ENCODE data around the gene CHI3L2. TPM values are rescaled to one million over a fixed set of nuclear protein-coding genes. Genes with fewer than 3 reads are reported as not detected.

CHI3L2 gene
- total and polyA plus RNA-seq, 2 of the 13 experiments (the other 11 are each of a cell fraction or from before 2014, with no cell fraction given), result 0.46 to 1.7 TPM

GRCh38 chr1:111222308-111223125, 5.0 kb upstream of the CHI3L2 start (continued):
- peak; percentile 97 for TF ChIP-seq CTCF (CRISPR knock-in tag; IDR thresholded peaks at IDR 0.05)
- TF ChIP-seq BCL3 (CRISPR knock-in tag; IDR thresholded peaks at IDR 0.05), result 0 out of 2 replicates have a peak, but pooled peaks have one; percentile 20
- peak; percentile 55 for TF ChIP-seq XRCC5 (optimal IDR thresholded peaks at IDR 0.05; ENCODE audit: low read length)
- no peak for TF ChIP-seq ZNF513 (CRISPR knock-in tag; conservative IDR thresholded peaks at IDR 0.05)
- peak; percentile 20; the same call in 1 of the 2 replicates for TF ChIP-seq RARA (CRISPR knock-in tag; IDR thresholded peaks at IDR 0.05)
- peak; percentile 44 for TF ChIP-seq TBL1XR1 (IDR thresholded peaks at IDR 0.05; ENCODE audit: borderline replicate concordance, low read length, partially characterized antibody)
- TF ChIP-seq NR2F1 (CRISPR knock-in tag; IDR thresholded peaks at IDR 0.05), result peak in 1 of 2 experiments; percentile 14; a peak in 1 of 4 replicates
- TF ChIP-seq FOXA1 (IDR thresholded peaks at IDR 0.05), result no peak
- 0 out of 2 replicates have a peak, but pooled peaks have one; percentile 6 for TF ChIP-seq FOXA1 (CRISPR knock-in tag; IDR thresholded peaks at IDR 0.05)
- 0 out of 2 replicates have a peak, but pooled peaks have one; percentile 15 for TF ChIP-seq FOXO1 (CRISPR knock-in tag; IDR thresholded peaks at IDR 0.05)

All from HepG2 (cell line).